GM12873 (cell line): ENCODE measurements around the gene LSM2.

Experiments used
- CTCF ChIP-seq: IDR thresholded peaks from 2 replicates; pipeline ENCODE4 v1.5.1; 2012; ENCODE audit warnings: low read depth, mild to moderate bottlenecking, moderate library complexity, low read length, control low read depth; ENCODE audit not compliant: insufficient read depth; ENCODE audit errors: missing control alignments

LSM2 gene

GRCh38 chr6:31806470-31807272 is at the start of gene LSM2:
TSS of gene LSM2 (minus strand) at chr6:31806966. CDS start at chr6:31806757, 209 bp downstream.
- TF ChIP-seq CTCF: peak; percentile 37

GRCh38 chr6:31851485-31851832 is 44.7 kb upstream of the LSM2 start:
- no peak for TF ChIP-seq CTCF

- no peak for TF ChIP-seq CTCF
These were observed 44.2 kb upstream of the LSM2 start for GRCh38 chr6:31850765-31851484.

GRCh38 chr6:31847276-31847978 is 40.7 kb upstream of the LSM2 start:
- no peak for TF ChIP-seq CTCF

GRCh38 chr6:31844507-31844906 is 37.7 kb upstream of the LSM2 start:
- no peak for TF ChIP-seq CTCF

GRCh38 chr6:31842053-31842452 is 35.3 kb upstream of the LSM2 start:
- TF ChIP-seq CTCF: no peak

- no peak for TF ChIP-seq CTCF
These were observed 32.2 kb upstream of the LSM2 start for GRCh38 chr6:31838968-31839367.
